ENCODE data around the gene GGCX. TPM values are rescaled to one million over a fixed set of nuclear protein-coding genes. Genes with fewer than 3 reads are reported as not detected.

Gene GGCX
- total RNA-seq, 1 experiment from 2014 or later = 38.0 TPM

DNA sequence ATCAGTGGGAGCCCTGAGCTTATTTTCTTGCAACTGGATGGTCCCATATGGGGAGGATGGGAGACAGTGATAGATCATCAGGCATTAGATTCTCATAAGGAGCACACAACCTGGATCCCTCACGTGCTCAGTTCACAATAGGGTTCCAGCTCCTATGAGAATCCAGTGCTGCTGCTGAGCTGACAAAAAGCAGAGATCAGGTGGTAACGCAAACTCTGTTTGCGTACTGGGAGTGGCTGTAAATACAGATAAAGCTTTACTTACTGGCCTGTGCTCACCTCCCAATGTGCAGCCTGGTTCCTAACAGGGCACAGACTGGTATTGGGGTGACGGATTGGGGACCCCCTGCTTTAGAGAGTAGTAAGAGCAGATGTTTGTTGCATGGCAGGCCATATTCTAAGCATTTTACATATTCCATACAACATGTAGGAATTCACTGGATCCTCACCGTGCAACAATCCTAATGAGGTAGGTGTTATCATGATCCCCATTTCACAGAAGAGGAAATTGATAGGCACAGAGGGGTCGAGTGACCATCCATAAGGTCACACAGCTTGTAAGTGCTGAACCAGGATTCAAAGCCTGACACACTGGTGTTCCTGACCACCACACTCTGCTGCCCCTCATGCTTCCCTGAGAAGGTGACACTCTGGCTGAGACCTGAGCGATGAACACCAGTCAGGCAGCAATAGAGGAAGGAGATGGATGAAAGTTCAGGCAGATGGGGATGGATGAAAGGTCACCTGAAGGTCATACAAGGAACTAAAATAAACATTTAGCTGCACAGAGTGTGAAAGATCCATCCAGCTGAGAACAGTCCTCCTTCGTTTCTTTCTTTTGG lies 38.0 kb downstream of the GGCX start:
- no peaks in the 10 kb centered on the region for H3K9me3 ChIP-seq (replicated peaks)
- 0 out of 2 replicates have a peak, but pooled peaks cover 3% of the 10 kb centered on the region for H3K4me1 ChIP-seq (replicated peaks)
- no peak for DNase-seq (ENCODE audit: low read depth in 1 of 2, low spot score in 2 of 2)
- no peaks in the 10 kb centered on the region for H3K27me3 ChIP-seq (replicated peaks)
- no peaks in the 10 kb centered on the region for H3K36me3 ChIP-seq
- H3K27ac ChIP-seq = no peak overlapping the region
- no peak overlapping the region for H3K4me3 ChIP-seq

DNA sequence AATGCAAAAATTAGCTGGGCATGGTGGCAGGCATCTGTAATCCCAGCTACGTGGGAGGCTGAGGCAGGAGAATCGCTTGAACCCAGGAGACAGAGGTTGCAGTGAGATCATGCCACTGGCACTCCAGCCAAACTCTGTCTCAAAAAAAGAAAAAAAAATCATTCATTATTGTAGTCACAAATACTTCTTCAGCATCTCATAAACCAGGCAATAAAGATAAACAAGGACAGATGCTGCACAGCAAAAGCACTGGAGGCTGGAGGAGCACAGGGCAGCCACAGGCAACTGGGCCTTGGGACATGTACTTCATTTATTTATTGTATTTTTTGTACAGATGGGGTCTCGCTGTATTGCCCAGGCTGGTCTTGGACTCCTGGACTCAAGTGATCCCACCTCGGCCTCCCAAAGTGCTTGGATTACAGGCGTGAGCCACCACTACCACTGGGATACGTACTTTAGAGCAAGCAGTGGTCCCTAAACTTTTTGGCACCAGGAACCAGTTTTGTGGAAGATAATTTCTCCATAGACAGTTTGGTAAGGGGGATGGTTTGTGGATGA lies 39.1 kb downstream of the GGCX start:
- Histone ChIP-seq H3K27me3 (replicated peaks) (no peaks in the 10 kb centered on the region), H3K4me3 (no peak overlapping the region), H3K27ac (no peak overlapping the region), H3K36me3 (no peaks in the 10 kb centered on the region), H3K9me3 (replicated peaks) (no peaks in the 10 kb centered on the region), H3K4me1 (replicated peaks) (peaks cover 3% of the 10 kb centered on the region; the same call in 1 of the 2 replicates)
- no peak for DNase-seq (ENCODE audit: low read depth in 1 of 2, low spot score in 2 of 2)

DNA sequence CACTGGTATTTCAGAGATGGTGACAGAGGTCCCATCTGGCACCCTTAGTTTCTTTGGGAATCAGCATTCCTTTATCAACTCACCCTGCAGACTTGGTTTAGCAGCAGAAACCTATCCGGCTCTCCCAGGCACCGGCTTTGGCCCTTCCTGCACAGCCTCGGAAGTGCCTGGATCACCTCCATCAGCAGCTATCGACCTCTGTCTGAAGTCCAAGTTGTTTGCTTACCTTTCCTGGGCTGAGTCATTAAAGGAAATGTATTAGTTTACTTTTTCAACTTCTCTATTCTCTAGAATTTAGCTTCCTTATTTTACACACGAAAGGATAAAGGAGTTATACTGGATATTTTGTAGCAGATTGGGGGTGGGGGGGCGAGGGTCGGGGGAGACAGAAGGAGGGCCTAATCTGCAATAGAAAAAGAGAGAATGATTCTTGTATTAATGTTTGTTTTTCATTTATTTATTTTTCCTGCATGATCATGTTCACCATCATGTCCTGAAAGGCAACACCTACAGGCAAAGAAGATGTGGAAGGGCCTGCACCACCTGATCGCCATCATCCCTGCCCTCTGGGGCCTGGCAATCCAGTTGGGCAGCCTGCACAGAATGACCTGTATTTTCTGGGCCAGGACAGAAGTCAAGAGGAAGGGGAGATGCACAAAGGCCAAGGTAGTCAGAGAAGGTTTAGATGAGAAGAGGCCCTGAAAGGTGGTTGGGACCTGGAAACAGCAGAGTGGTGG lies 44.5 kb downstream of the GGCX start:
- H3K4me3 ChIP-seq = no peak overlapping the region
- H3K27ac ChIP-seq = no peak overlapping the region
- no peaks in the 10 kb centered on the region; the same call in 1 of the 2 replicates for H3K4me1 ChIP-seq (replicated peaks)
- H3K36me3 ChIP-seq = no peaks in the 10 kb centered on the region
- DNase-seq (ENCODE audit: low read depth in 1 of 2, low spot score in 2 of 2) = no peak
- H3K9me3 ChIP-seq (replicated peaks) = no peaks in the 10 kb centered on the region
- H3K27me3 ChIP-seq (replicated peaks) = no peaks in the 10 kb centered on the region

DNA sequence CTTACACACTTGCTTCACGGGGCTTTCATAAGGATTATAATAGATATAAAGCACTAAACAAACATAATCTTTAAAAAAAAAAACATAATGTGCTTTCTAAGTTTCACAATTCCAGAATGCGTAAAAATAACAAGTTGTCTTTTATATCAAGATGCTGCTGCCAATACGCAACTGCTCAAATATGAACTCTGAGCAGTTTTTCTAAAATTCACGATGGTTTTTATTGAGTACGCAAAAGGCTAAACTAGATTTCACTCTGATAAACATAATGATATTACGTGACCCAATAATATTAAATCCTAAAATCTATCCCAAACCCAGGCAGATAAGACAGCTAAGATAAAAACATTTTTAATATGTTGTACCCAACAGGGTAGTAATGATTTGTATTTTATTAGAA lies 47.0 kb downstream of the GGCX start:
- no peaks in the 10 kb centered on the region; the same call in 1 of the 2 replicates for H3K4me1 ChIP-seq (replicated peaks)
- no peak for DNase-seq (ENCODE audit: low read depth in 1 of 2, low spot score in 2 of 2)
- no peaks in the 10 kb centered on the region for H3K36me3 ChIP-seq
- H3K9me3 ChIP-seq (replicated peaks) = no peaks in the 10 kb centered on the region
- no peak overlapping the region for H3K27ac ChIP-seq
- H3K27me3 ChIP-seq (replicated peaks) = no peaks in the 10 kb centered on the region
- no peak overlapping the region for H3K4me3 ChIP-seq

- Histone ChIP-seq H3K9me3 (replicated peaks) (no peaks in the 10 kb centered on the region), H3K4me1 (replicated peaks) (peaks cover 16% of the 10 kb centered on the region), H3K36me3 (no peaks in the 10 kb centered on the region), H3K27ac (no peak overlapping the region), H3K27me3 (replicated peaks) (no peaks in the 10 kb centered on the region), H3K4me3 (no peak overlapping the region)
- DNase-seq (ENCODE audit: low read depth in 1 of 2, low spot score in 2 of 2) = no peak
These were observed 50.1 kb downstream of the GGCX start for GRCh38 chr2:85511008-85511811.

- peak overlapping the region; percentile 28 for H3K27ac ChIP-seq
These were observed 54.5 kb downstream of the GGCX start for GRCh38 chr2:85506768-85507181.

GRCh38 chr2:85505551-85506238 lies 55.6 kb downstream of the GGCX start:
- no peak overlapping the region for H3K4me3 ChIP-seq
- peaks cover 37% of the 10 kb centered on the region for H3K4me1 ChIP-seq (replicated peaks)
- H3K27ac ChIP-seq = peak overlapping the region; percentile 21; the same call in 1 of the 2 replicates
- no peaks in the 10 kb centered on the region for H3K9me3 ChIP-seq (replicated peaks)
- no peak for DNase-seq (ENCODE audit: low read depth in 1 of 2, low spot score in 2 of 2)
- H3K36me3 ChIP-seq = no peaks in the 10 kb centered on the region
- H3K27me3 ChIP-seq (replicated peaks) = no peaks in the 10 kb centered on the region

More at GRCh38 chr2:85506768-85507181, 54.5 kb downstream of the GGCX start:
- no peaks in the 10 kb centered on the region for H3K36me3 ChIP-seq
- no peak overlapping the region for H3K4me3 ChIP-seq
- no peaks in the 10 kb centered on the region for H3K27me3 ChIP-seq (replicated peaks)
- H3K9me3 ChIP-seq (replicated peaks) = no peaks in the 10 kb centered on the region
- peaks cover 37% of the 10 kb centered on the region for H3K4me1 ChIP-seq (replicated peaks)
- peak; percentile 62 to 70 for DNase-seq (ENCODE audit: low read depth in 1 of 2, low spot score in 2 of 2)

DNA sequence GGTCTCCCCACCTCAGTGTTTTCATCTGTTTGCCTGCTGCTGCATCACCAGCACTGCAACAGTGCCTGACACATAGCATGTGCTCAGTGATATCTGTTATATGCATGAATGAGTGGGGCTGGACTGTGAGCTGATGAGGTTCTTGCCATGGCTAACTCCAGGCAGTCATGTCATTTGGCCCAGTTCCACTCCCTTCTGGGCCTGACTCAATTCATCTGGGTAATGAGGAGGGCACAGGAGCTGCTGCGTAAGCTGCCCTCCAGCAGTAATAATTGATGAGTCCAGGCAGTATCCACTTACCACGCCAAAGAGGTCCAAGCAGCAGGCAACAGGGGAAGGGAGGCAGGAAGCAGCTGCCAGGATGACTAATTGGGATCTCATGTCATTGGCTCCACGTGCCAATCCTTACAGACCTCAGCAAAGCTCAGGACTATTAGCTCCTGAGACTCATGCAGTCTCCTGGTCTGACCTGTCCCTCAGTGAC lies 56.5 kb downstream of the GGCX start:
- peak; percentile 45 to 67 for DNase-seq (ENCODE audit: low read depth in 1 of 2, low spot score in 2 of 2)
- H3K4me1 ChIP-seq (replicated peaks) = peaks cover 37% of the 10 kb centered on the region
- H3K4me3 ChIP-seq = no peak overlapping the region

DNA sequence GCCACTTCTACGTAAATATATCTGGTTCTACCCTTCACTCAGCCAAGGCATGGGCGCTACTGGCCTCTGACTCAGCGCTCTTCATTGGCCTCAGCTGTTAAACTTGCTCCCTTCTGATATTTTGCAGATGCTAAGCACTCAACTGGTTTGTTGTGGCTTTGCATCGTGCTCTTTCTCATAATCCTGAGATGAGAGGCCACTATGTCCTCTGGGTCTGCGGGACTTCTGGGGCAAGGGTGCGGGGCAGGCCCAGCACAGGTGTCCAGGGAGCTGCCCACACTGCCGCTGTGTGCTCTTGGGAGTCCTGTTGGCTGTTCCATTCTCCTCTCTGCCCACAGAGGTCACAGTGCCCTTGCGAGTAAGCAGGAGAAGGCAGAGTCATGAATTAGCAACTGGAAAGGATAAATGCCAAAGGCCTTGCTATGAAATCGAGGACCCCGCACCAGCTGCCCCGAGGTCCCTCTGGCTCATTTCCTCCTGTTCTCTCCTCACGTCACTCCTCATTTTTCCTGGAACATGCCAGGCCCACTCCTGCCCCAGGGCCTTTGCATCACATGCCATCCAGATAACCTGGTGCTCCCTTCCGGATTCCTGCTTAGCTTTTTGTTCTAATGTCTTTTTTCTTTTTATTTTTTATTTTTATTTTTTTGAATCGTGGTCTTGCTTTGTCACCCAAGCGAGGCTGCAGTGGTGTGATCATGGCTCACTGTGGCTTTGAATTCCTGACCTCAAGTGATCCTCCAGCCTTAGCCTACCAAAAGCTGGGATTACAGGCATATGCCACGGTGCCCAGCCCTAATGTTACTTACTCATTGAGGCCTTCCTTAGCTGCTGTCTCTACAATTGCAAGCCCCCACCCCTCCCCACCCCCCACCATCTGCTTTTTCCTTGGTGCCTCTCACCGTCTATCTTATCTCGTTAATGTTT lies 57.2 kb downstream of the GGCX start:
- no peak for DNase-seq (ENCODE audit: low read depth in 1 of 2, low spot score in 2 of 2)
- Histone ChIP-seq H3K4me3 (no peak overlapping the region), H3K9me3 (replicated peaks) (no peaks in the 10 kb centered on the region), H3K27ac (no peak overlapping the region), H3K4me1 (replicated peaks) (peaks cover 43% of the 10 kb centered on the region), H3K27me3 (replicated peaks) (no peaks in the 10 kb centered on the region), H3K36me3 (no peaks in the 10 kb centered on the region)

More for the DNA sequence above, 56.5 kb downstream of the GGCX start:
- Histone ChIP-seq H3K36me3 (no peaks in the 10 kb centered on the region), H3K9me3 (replicated peaks) (no peaks in the 10 kb centered on the region), H3K27me3 (replicated peaks) (no peaks in the 10 kb centered on the region), H3K27ac (peak overlapping the region; percentile 21; the same call in 1 of the 2 replicates)

- Histone ChIP-seq H3K4me3 (no peak overlapping the region), H3K36me3 (no peaks in the 10 kb centered on the region), H3K27ac (no peak overlapping the region), H3K27me3 (replicated peaks) (no peaks in the 10 kb centered on the region), H3K4me1 (replicated peaks) (peaks cover 48% of the 10 kb centered on the region), H3K9me3 (replicated peaks) (no peaks in the 10 kb centered on the region)
- no peak for DNase-seq (ENCODE audit: low read depth in 1 of 2, low spot score in 2 of 2)
These were observed 58.0 kb downstream of the GGCX start for GRCh38 chr2:85503168-85503850.

DNA sequence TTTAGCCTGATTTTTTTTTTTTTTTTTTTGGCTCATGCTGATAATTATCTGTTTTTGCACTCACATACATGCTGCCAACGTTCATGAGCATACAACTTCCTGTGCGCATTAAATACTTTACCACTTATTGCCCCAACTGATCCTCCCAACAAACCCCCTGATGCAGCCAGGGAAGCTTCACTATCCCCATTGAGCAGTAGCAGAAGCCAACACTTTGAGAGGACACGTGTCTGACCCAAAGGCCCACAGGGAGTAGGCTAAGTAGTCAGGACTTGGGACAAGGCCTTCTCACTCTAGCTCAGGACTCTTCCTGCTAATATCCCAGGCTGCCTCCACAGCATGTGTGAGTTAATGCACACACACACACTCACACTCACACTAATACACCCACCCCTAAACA lies 58.6 kb downstream of the GGCX start:
- H3K4me1 ChIP-seq (replicated peaks) = peaks cover 46% of the 10 kb centered on the region
- H3K27me3 ChIP-seq (replicated peaks) = no peaks in the 10 kb centered on the region
- no peaks in the 10 kb centered on the region for H3K9me3 ChIP-seq (replicated peaks)
- H3K36me3 ChIP-seq = no peaks in the 10 kb centered on the region
- no peak for DNase-seq (ENCODE audit: low read depth in 1 of 2, low spot score in 2 of 2)
- no peak overlapping the region for H3K27ac ChIP-seq
- H3K4me3 ChIP-seq = no peak overlapping the region
